A549 treated with CORT108297 at 1 μM for 4 hours (cell line): ENCODE data around the gene WASF2. TPM values are rescaled to one million over a fixed set of nuclear protein-coding genes. Genes with fewer than 3 reads are reported as not detected.

Experiments used
- total RNA-seq: library from RNA; stranded (reverse); fragments of 200-300 nt; extraction: Qiagen RNA extraction; gene quantifications from 5 replicates; pipeline ENCODE4 v1.2.3, GENCODE V29; 2022

WASF2 gene
- 43.3 to 55.3 TPM (median 50.0 TPM) in 5 replicates for total RNA-seq

GRCh38 chr1:27489973-27490741, at the start of gene WASF2:
Gene WASF2, minus strand, starts transcription at chr1:27490167. Its CDS starts 61,277 bp downstream, at chr1:27428890.

GRCh38 chr1:27392096-27392777, 97.7 kb downstream of the WASF2 start, which contains the start of gene GPR3:
Gene GPR3, plus strand, starts transcription at chr1:27392622. Its CDS starts 1,177 bp downstream, at chr1:27393799.

GRCh38 chr1:27383039-27383605, 106.8 kb downstream of the WASF2 start, which contains the start of gene CD164L2:
Gene CD164L2, minus strand, starts transcription at chr1:27383333. Its CDS starts 94 bp downstream, at chr1:27383239.

GRCh38 chr1:27374362-27375086, 115.4 kb downstream of the WASF2 start, which contains the start of gene FCN3:
Gene FCN3, minus strand, starts transcription at chr1:27374824. Its CDS starts 6 bp downstream, at chr1:27374818.

GRCh38 chr1:27366411-27367159, 123.4 kb downstream of the WASF2 start, which contains the start of gene MAP3K6:
Gene MAP3K6, minus strand, starts transcription at chr1:27366961. Its CDS starts 364 bp downstream, at chr1:27366597.

Other genes starting within 250 kb of the WASF2 start
- 40.1 to 51.0 TPM (median 50.4 TPM) in 5 replicates for gene TMEM222, start 168.0 kb downstream of the WASF2 start, total RNA-seq
- 0.30 to 0.88 TPM (median 0.56 TPM) in 5 replicates for gene SYTL1, start 148.1 kb downstream of the WASF2 start, total RNA-seq
- 8.1 to 13.8 TPM (median 10.2 TPM) in 5 replicates for gene MAP3K6, start 123.2 kb downstream of the WASF2 start, total RNA-seq
- gene FCN3, start 115.3 kb downstream of the WASF2 start, total RNA-seq = not detected in 5 replicates
- gene CD164L2, start 106.8 kb downstream of the WASF2 start, total RNA-seq = not detected in 5 replicates
- gene GPR3, start 97.5 kb downstream of the WASF2 start, total RNA-seq = 1.4 to 2.3 TPM (median 2.1 TPM) in 5 replicates
- 13.7 to 21.3 TPM (median 18.2 TPM) in 5 replicates for gene AHDC1, start 114.0 kb upstream of the WASF2 start, total RNA-seq
- 0.05 to 0.06 TPM in 2 of 5 replicates, not detected in the others for gene FGR, start 145.0 kb upstream of the WASF2 start, total RNA-seq
- 9.5 to 15.9 TPM (median 13.2 TPM) in 5 replicates for gene IFI6, start 182.0 kb upstream of the WASF2 start, total RNA-seq
- 5.0 to 6.2 TPM (median 5.3 TPM) in 5 replicates for gene FAM76A, start 235.8 kb upstream of the WASF2 start, total RNA-seq